Activated naive CD8-positive, alpha-beta T cell treated with anti-CD3 and anti-CD28 coated beads for 36 hours (primary cell): ENCODE data around the gene PMPCA. TPM values are rescaled to one million over a fixed set of nuclear protein-coding genes. Genes with fewer than 3 reads are reported as not detected.

ENCODE experiments used
- DNase-seq: peaks from one replicate; pipeline ENCODE4 v3.0.0; 2021
- H3K27ac Mint-ChIP-seq: one replicate; pipeline ENCODE4 v1.8.0; 2022; ENCODE audit warnings: mild to moderate bottlenecking, moderate library complexity, mixed read lengths
- H3K27me3 Mint-ChIP-seq: one replicate; pipeline ENCODE4 v1.8.0; 2022; ENCODE audit warnings: mild to moderate bottlenecking, mixed read lengths
- H3K36me3 Mint-ChIP-seq: one replicate; pipeline ENCODE4 v1.8.0; 2021; ENCODE audit warnings: mild to moderate bottlenecking, mixed read lengths
- H3K4me1 Mint-ChIP-seq: one replicate; pipeline ENCODE4 v1.8.0; 2021; ENCODE audit warnings: mixed read lengths
- H3K4me3 Mint-ChIP-seq: one replicate; pipeline ENCODE4 v1.8.0; 2022; ENCODE audit warnings: mild to moderate bottlenecking, moderate library complexity, mixed read lengths
- H3K9me3 Mint-ChIP-seq: one replicate; pipeline ENCODE4 v1.8.0; 2022; ENCODE audit warnings: mixed read lengths
- total RNA-seq, 2 experiments: library from RNA; stranded (reverse); gene quantifications; one replicate each; pipeline ENCODE4 v1.2.3, GENCODE V29; 2021

PMPCA gene
- total RNA-seq, 2 experiments from 2014 or later = 124 to 130 TPM

DNA sequence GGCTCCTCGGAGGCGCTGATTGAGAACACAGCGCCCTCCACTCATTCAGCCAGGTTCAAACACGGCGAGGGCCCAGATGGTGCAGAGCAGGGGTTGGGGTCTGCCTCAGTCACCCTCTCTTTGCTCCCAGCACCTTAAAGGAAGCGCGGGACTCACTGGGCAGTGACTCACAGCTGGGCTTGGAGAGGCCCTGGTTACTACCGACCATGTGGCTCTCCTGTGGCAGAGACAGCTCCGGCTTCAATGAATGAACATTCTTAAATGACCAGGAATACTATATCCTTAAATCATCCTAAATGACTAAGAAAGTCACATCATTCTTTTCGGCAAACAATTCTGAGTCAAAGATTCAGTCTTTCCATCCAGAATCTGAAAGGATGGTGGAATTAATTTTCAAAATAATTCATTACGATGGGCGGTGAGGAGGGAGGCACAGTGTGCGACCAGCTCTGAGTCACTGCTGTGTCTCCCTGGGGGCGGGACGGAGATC is 30.8 kb downstream of the PMPCA start:
- no peaks in the 10 kb centered on the region for H3K27me3 Mint-ChIP-seq
- peaks cover 4% of the 10 kb centered on the region for H3K36me3 Mint-ChIP-seq
- no peaks in the 10 kb centered on the region for H3K9me3 Mint-ChIP-seq
- DNase-seq = no peak
- no peak overlapping the region for H3K27ac Mint-ChIP-seq
- H3K4me3 Mint-ChIP-seq = no peak overlapping the region
- H3K4me1 Mint-ChIP-seq = peaks cover 19% of the 10 kb centered on the region

GRCh38 chr9:136441681-136442245 is 31.3 kb downstream of the PMPCA start:
- Mint-ChIP-seq H3K4me3 (no peak overlapping the region), H3K4me1 (peaks cover 17% of the 10 kb centered on the region), H3K27ac (no peak overlapping the region), H3K36me3 (peaks cover 7% of the 10 kb centered on the region), H3K9me3 (no peaks in the 10 kb centered on the region), H3K27me3 (no peaks in the 10 kb centered on the region)
- no peak for DNase-seq

DNA sequence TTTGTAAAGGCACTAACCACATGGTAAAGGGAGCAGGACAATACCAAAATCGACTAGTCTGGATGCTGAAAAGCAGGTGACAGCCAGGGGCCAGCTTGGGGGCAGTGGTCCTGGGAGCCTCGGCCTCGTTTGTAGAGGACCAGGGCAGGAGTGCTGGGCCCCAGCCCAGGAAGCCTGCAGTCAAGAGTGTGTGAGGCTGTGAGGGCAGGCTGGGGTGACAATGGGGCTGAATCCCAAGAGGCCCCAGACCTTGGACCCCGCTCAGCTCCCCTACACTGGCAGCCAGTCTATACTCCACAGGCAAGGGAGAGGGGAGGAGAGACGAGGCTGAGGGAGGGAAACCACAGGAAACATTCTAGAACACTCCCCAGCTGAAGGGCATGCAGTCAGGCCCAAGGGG is 31.8 kb downstream of the PMPCA start:
- Mint-ChIP-seq H3K4me1 (peaks cover 12% of the 10 kb centered on the region), H3K27ac (no peak overlapping the region), H3K27me3 (no peaks in the 10 kb centered on the region), H3K36me3 (peaks cover 8% of the 10 kb centered on the region), H3K4me3 (no peak overlapping the region), H3K9me3 (no peaks in the 10 kb centered on the region)
- no peak for DNase-seq

- no peak overlapping the region for H3K4me3 Mint-ChIP-seq
- H3K27me3 Mint-ChIP-seq = no peaks in the 10 kb centered on the region
- peaks cover 5% of the 10 kb centered on the region for H3K4me1 Mint-ChIP-seq
- peaks cover 8% of the 10 kb centered on the region for H3K36me3 Mint-ChIP-seq
- H3K27ac Mint-ChIP-seq = no peak overlapping the region
- H3K9me3 Mint-ChIP-seq = no peaks in the 10 kb centered on the region
- DNase-seq = no peak
These were observed 32.6 kb downstream of the PMPCA start for GRCh38 chr9:136443087-136443486.

- Mint-ChIP-seq H3K27ac (no peak overlapping the region), H3K36me3 (peaks cover 11% of the 10 kb centered on the region)
These were observed 33.2 kb downstream of the PMPCA start for GRCh38 chr9:136443687-136444086.

GRCh38 chr9:136444102-136444501 is 33.6 kb downstream of the PMPCA start:
- Mint-ChIP-seq H3K9me3 (no peaks in the 10 kb centered on the region), H3K27me3 (no peaks in the 10 kb centered on the region), H3K4me1 (peaks cover 1% of the 10 kb centered on the region), H3K4me3 (no peak overlapping the region), H3K36me3 (peaks cover 11% of the 10 kb centered on the region), H3K27ac (no peak overlapping the region)
- DNase-seq = no peak

More at GRCh38 chr9:136443687-136444086, 33.2 kb downstream of the PMPCA start:
- Mint-ChIP-seq H3K9me3 (no peaks in the 10 kb centered on the region), H3K4me3 (no peak overlapping the region), H3K4me1 (peaks cover 1% of the 10 kb centered on the region), H3K27me3 (no peaks in the 10 kb centered on the region)
- DNase-seq = no peak

DNA sequence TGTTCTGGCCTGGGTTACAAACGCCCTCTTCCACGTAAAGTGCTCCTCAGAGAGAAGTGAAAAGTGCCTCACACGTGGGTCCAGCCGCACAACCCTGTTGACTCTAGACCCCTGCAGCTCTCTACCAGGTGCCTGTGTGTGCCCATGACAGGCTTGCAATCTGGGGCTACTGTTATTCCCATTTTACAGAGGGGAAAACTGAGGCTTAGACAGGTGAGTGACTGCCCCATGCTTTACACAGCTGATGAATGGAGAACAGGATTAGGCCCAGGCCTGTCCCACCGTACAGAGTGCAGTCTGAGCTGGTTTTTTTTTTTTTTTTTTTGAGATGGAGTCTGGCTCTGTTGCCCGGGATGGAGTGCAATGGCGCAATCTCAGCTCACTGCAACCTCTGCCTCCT is 35.3 kb downstream of the PMPCA start:
- Mint-ChIP-seq H3K27ac (no peak overlapping the region), H3K9me3 (no peaks in the 10 kb centered on the region), H3K4me3 (no peak overlapping the region), H3K27me3 (no peaks in the 10 kb centered on the region), H3K4me1 (peaks cover 1% of the 10 kb centered on the region), H3K36me3 (peaks cover 16% of the 10 kb centered on the region)
- no peak for DNase-seq

DNA sequence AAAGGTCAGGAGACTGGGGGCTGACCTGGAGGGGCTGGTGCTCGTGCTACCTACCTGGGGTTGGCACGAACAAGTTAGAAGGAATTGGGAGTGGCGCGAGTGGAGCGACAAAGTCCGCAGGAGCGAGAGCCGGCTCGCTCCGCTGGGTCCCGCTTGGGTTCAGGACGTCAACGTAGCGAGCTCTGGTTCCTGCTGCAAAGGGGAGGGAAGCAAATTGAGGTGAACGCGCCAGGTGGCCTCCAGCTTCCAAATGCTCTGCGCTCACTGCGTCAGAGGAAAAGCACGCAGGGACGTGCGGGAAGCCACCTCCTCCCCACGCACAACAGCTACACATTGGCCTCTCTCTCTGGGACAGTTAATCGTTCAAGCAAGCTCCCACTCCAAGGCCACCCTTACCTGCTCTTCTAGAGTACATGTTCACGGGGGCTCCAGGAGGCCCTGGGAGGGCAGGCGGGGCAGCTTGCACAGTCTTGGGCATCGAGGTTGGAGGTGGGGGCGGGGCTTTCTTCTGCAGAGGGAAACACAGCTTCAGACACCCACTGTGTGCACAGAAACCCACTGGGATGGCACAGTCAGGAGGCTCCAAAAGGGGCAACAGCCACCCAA is 36.8 kb downstream of the PMPCA start:
- Mint-ChIP-seq H3K27ac (no peak overlapping the region), H3K4me3 (no peak overlapping the region), H3K36me3 (peaks cover 17% of the 10 kb centered on the region), H3K4me1 (no peaks in the 10 kb centered on the region), H3K9me3 (no peaks in the 10 kb centered on the region), H3K27me3 (no peaks in the 10 kb centered on the region)
- DNase-seq = no peak

DNA sequence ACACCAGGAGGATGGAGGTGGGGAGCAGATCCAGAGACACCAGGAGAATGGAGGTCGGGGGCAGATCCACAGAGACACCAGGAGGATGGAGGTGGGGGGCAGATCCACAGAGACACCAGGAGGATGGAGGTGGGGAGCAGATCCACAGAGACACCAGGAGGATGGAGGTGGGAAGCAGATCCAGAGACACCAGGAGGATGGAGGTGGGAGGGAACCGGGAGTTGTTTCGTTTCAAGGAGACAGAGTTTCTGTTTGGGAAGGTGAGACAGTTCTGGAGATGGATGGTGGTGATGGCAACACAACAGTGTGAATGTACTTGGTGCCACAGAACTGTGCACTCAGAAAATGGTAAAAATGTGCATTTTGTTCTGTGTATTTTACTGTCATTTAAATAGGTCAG is 38.2 kb downstream of the PMPCA start:
- Mint-ChIP-seq H3K4me1 (no peaks in the 10 kb centered on the region), H3K9me3 (no peaks in the 10 kb centered on the region), H3K27me3 (no peaks in the 10 kb centered on the region), H3K27ac (no peak overlapping the region), H3K36me3 (peaks cover 23% of the 10 kb centered on the region), H3K4me3 (no peak overlapping the region)
- no peak for DNase-seq

DNA sequence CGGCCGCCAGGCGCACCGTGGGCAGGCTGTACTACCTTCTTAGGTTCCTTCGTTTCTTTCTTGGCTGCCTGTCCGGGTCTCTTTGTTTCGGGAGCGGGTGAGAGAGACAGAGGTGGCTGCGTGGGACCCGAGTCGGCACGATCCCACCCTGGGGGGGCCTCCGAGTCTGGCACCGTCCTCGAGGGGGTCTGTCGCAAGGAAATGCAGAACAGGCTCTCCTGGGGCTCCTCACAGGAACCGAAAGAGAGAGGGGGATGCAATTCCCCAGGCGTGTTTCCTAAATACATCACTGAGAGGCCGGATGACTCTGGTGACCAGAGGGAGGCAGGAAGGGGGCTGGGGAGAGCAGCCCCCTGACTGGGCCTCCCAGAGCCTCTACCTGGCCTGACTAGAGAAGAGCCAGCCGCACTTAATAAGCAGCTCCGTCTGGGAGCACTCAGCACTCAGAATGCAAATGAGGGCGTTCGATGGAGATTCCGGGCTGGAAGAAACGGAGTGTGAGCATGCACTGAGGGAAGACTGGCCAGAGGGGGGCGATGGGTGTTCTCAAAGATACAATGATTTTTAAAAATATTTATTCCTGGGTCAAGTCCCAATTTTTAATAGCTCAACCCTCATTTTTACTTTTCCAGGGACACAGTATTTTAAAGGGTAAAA is 40.9 kb downstream of the PMPCA start:
- Mint-ChIP-seq H3K27ac (no peak overlapping the region), H3K4me3 (no peak overlapping the region), H3K9me3 (no peaks in the 10 kb centered on the region), H3K36me3 (peaks cover 24% of the 10 kb centered on the region), H3K27me3 (no peaks in the 10 kb centered on the region), H3K4me1 (no peaks in the 10 kb centered on the region)
- no peak for DNase-seq

- H3K27me3 Mint-ChIP-seq = no peaks in the 10 kb centered on the region
- no peak overlapping the region for H3K27ac Mint-ChIP-seq
- DNase-seq = no peak
- H3K36me3 Mint-ChIP-seq = peaks cover 18% of the 10 kb centered on the region
- no peak overlapping the region for H3K4me3 Mint-ChIP-seq
- no peaks in the 10 kb centered on the region for H3K4me1 Mint-ChIP-seq
- H3K9me3 Mint-ChIP-seq = no peaks in the 10 kb centered on the region
These were observed 42.9 kb downstream of the PMPCA start for GRCh38 chr9:136453326-136453725.

DNA sequence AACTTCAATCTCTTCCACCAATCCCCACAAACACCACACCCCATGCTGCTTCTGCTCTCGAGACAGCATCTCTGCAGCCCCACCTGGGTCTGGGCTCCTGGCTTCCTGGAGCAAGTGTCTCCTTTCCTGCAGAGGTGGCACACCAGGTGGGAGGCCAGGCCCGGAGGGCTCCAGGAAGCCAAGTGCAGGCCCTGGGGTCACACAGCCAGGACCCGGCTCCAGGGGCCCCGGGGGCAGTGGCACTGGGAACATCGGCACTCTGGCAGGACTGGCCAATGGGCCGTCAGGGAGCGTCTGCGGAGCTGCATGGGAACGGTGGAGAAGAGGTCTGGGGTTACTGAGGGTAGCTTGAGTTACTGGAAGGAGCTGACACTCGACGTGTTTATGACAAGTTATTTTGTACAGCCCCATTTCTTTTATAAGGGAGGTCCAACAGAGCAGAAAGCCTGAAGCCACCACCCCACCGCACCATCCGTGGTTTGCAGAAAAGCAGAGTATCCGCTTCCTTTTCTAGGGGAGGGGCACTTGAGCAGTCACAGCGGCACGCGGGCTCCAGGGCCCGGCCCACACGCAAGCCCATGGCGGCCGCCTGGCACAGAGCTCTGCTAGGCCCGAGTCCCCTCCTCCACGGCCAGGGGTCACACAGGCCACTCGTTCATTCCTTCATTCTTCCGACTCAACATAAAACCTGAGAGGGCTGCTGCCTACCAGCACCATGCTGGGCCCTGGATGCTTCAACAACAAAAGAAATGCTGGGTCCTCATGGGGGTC is 43.8 kb downstream of the PMPCA start:
- peaks cover 20% of the 10 kb centered on the region for H3K36me3 Mint-ChIP-seq
- DNase-seq = no peak
- no peak overlapping the region for H3K4me3 Mint-ChIP-seq
- no peaks in the 10 kb centered on the region for H3K9me3 Mint-ChIP-seq
- H3K27ac Mint-ChIP-seq = no peak overlapping the region
- no peaks in the 10 kb centered on the region for H3K4me1 Mint-ChIP-seq
- H3K27me3 Mint-ChIP-seq = no peaks in the 10 kb centered on the region

DNA sequence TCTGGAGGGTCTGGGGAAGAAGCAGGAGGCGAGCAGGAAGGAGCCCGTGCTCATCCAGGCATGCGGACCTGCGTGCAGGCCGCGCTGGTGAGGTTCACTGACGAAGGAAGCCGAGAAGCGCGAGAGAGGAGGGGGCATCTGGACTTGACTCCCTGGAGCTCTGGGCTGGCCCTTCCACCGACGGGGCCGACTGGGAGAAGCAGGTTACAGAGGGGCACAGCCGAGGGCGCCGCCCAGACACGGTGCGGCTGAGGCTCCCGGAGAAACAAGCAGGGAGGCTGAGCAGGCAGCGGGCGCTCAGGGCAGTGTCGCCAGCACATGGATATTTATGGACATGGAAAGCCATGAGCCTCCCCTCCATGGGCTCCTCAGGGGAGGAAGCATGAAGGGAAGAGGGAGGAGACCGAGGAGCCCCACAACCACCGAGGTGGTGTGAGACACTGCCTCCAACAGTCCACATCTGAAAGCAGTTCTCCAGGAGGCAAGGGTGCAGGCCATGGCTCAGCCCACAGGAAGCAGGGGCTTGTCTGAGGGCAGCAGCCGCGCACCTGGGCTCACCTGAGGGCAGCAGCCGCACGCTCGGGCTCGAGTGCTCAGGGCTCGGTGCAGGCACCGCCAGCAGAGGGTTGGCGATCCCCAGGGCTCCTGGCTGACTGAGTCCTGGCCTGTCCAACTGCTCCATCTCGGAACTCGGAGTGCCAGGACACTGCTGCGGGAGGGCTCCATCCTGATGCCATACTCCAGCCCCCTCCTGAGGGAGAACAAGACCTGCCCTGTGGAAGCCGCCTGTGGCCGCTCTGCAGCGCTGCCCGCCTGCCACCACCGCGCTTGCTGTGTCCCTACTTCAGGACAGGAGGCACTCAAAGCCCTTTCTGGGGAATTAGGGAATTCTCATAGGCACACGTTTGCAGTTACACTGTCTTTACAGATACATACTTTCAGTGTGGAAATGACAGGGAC is 44.9 kb downstream of the PMPCA start:
- DNase-seq = no peak
- H3K36me3 Mint-ChIP-seq = peaks cover 24% of the 10 kb centered on the region
- H3K4me3 Mint-ChIP-seq = no peak overlapping the region
- no peak overlapping the region for H3K27ac Mint-ChIP-seq
- H3K4me1 Mint-ChIP-seq = no peaks in the 10 kb centered on the region
- H3K27me3 Mint-ChIP-seq = no peaks in the 10 kb centered on the region
- H3K9me3 Mint-ChIP-seq = no peaks in the 10 kb centered on the region

DNA sequence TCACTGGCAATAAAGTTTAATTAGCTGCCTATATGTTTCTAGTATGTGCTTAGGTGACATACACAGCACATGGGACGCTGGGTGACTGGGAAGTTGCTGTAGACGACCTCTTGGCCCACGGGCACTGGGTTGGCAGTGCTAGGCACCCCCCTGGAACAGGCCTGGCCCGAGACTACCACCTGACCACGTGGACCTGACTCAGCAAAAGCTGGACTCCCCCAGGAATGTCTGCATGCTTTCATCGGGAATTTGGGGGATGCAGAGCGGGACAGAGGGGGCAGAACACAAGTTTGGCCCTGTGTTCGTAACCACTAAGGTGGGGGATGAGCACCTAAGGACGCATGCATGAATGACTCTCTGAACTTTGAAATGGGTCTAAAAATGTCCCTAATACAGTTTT is 45.8 kb downstream of the PMPCA start:
- Mint-ChIP-seq H3K9me3 (no peaks in the 10 kb centered on the region), H3K36me3 (peaks cover 23% of the 10 kb centered on the region), H3K4me3 (no peak overlapping the region), H3K27ac (no peak overlapping the region), H3K4me1 (no peaks in the 10 kb centered on the region), H3K27me3 (no peaks in the 10 kb centered on the region)
- DNase-seq = no peak
